Left colon (tissue), 2 donors: ENCODE data around the gene TDO2. TPM values are rescaled to one million over a fixed set of nuclear protein-coding genes. Genes with fewer than 3 reads are reported as not detected.
"Not testable (repeated sequence)": the region's sequence is repeated elsewhere in the genome, so short reads cannot be mapped to it uniquely, and the experiment has no call there.

Source experiments
- ATAC-seq: fragments of 200-7000 bp; cut with Tn5 transposase; one replicate; pipeline ENCODE4 v1.9.1; 2020; ENCODE audit warnings: mild to moderate bottlenecking, moderate library complexity
- DNase-seq, 2 donors: peaks; one replicate each; pipeline ENCODE4 v3.0.0-alpha.2; 2020
- intact Hi-C, 2 donors: fragments of 100-400 bp; cut with DNase I in 1 of 2; cut with micrococcal nuclease in 1 of 2; formaldehyde crosslinking; loops; one replicate each; pipeline versions ENCODE4 v1.11.2 to v1.14.0; 2022; cut with DNase I, micrococcal nuclease
- total RNA-seq, 2 donors: library from RNA; stranded (reverse); fragmentation: NEBNext Ultra II Directional; extraction: Animal tissue kit (Norgen Biotek cat#: 25700); gene quantifications; one replicate each; pipeline ENCODE4 v1.2.1, GENCODE V29; 2021
- donor health status: DM: no; HTN: no; CAD: no.
- donor health status: DM: yes; HTN: yes; CAD: no.

TDO2 gene
- total RNA-seq, 2 donors from 2014 or later = 0.67 TPM; not detected in 1

- intact Hi-C loops = no loop called here
- ATAC-seq = no peak
- no peak for DNase-seq
Measured at GRCh38 chr4:155904331-155904730, 835 bp downstream of the TDO2 start.

GRCh38 chr4:155906554-155907247, 3.2 kb downstream of the TDO2 start:
- intact Hi-C loops = no loop called here
- no peak for ATAC-seq
- DNase-seq = peak in 1 of 2 donors; percentile 3

GRCh38 chr4:155907556-155907955, 4.1 kb downstream of the TDO2 start:
- ATAC-seq = no peak
- intact Hi-C loops = no loop called here

GRCh38 chr4:155908187-155909139, 5.0 kb downstream of the TDO2 start:
- no peak for DNase-seq
- ATAC-seq = no peak
- intact Hi-C loops = no loop called here

More at GRCh38 chr4:155907556-155907955, 4.1 kb downstream of the TDO2 start:
- no peak for DNase-seq

GRCh38 chr4:155909615-155910226, 6.2 kb downstream of the TDO2 start:
- no peak for DNase-seq
- intact Hi-C loops = no loop called here
- ATAC-seq = no peak

- ATAC-seq = no peak
- DNase-seq = no peak
- intact Hi-C loops = no loop called here
Measured at GRCh38 chr4:155911905-155912304, 8.4 kb downstream of the TDO2 start.

- intact Hi-C loops = no loop called here
- ATAC-seq (no peak), DNase-seq (no peak)
Measured at GRCh38 chr4:155914782-155915181, 11.3 kb downstream of the TDO2 start.

GRCh38 chr4:155921597-155921996, 18.1 kb downstream of the TDO2 start:
- intact Hi-C loops = no loop called here
- DNase-seq = no peak
- ATAC-seq = no peak

GRCh38 chr4:155924637-155925036, 21.1 kb downstream of the TDO2 start:
- ATAC-seq (no peak), DNase-seq (no peak)
- intact Hi-C loops = no loop called here

- DNase-seq (no peak), ATAC-seq (no peak)
- intact Hi-C loops = no loop called here
Measured at GRCh38 chr4:155929833-155930232, 26.3 kb downstream of the TDO2 start.

- DNase-seq (no peak), ATAC-seq (no peak)
- intact Hi-C loops = no loop called here
Measured at GRCh38 chr4:155930330-155930729, 26.8 kb downstream of the TDO2 start.

GRCh38 chr4:155931634-155932033, 28.1 kb downstream of the TDO2 start:
- DNase-seq (no peak), ATAC-seq (no peak)
- intact Hi-C loops = no loop called here

GRCh38 chr4:155934634-155935033, 31.1 kb downstream of the TDO2 start:
- DNase-seq, intact Hi-C loops: not testable (repeated sequence)

GRCh38 chr4:155935389-155935986, 32.0 kb downstream of the TDO2 start:
- no peak for ATAC-seq
- intact Hi-C loops = no loop called here
- no peak for DNase-seq

More at GRCh38 chr4:155934634-155935033, 31.1 kb downstream of the TDO2 start:
- not testable (repeated sequence) for ATAC-seq

GRCh38 chr4:155941085-155941790, 37.7 kb downstream of the TDO2 start:
- intact Hi-C loops = no loop called here
- ATAC-seq (peak; percentile 16), DNase-seq (no peak)

GRCh38 chr4:155941820-155942219, 38.3 kb downstream of the TDO2 start:
- ATAC-seq (no peak), DNase-seq (no peak)
- intact Hi-C loops = no loop called here

- intact Hi-C loops = no loop called here
- ATAC-seq (no peak), DNase-seq (no peak)
Measured at GRCh38 chr4:155943605-155944291, 40.3 kb downstream of the TDO2 start.

- DNase-seq = no peak
- ATAC-seq = no peak
- intact Hi-C loops = no loop called here
Measured at GRCh38 chr4:155944516-155944915, 41.0 kb downstream of the TDO2 start.
